Kidney tubule cell (primary cell): ENCODE results near the gene ETS1.

Experiments
- DNase-seq: peaks from one replicate; pipeline ENCODE4 v3.0.0-alpha.2; 2018; ENCODE audit warnings: low spot score

Gene ETS1

DNA sequence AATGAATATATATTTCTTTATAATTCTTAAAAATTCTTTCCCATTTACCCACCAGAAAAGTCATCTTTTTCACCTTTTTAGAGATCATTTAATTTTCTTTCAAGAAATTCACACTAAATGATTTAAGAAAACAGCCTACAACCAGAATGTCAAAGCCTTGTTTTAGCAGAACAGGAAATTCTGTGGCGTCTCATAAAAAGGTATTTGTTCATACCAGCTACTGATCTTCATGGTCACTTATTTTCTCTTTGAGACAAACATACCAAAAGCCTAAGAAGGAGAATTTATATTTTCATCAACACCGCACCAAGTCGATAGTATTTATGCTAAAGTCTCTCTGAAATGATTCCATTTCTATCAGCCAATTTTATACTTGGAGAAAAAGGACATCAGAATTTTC is 105.3 kb downstream of the ETS1 start:
- no peak for DNase-seq

DNA sequence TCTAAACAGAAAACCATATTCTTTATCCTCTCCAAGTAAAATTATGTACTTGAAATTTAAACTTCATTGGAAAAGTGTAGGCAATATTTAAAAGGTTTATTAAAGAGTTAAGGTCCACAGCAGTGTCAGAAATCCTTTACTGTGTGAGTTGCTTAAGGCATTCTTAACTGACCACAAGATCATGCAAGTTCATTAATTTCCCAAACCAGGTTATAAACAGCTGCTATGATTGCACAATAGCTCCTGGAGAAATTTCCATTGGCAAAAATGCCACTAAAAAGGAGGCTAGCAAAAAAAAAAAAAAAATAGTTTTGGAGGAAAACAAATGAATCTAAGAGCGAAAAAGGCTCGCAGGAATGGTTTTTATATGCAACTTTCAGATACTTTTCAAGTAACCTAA is 106.2 kb downstream of the ETS1 start:
- no peak for DNase-seq

GRCh38 chr11:128480665-128481064 is 106.7 kb downstream of the ETS1 start:
- no peak for DNase-seq

GRCh38 chr11:128480066-128480465 is 107.3 kb downstream of the ETS1 start:
- no peak for DNase-seq

GRCh38 chr11:128479144-128479543 is 108.2 kb downstream of the ETS1 start:
- no peak for DNase-seq

GRCh38 chr11:128478305-128478704 is 109.1 kb downstream of the ETS1 start:
- DNase-seq: no peak

GRCh38 chr11:128477811-128478210 is 109.5 kb downstream of the ETS1 start:
- no peak for DNase-seq

DNA sequence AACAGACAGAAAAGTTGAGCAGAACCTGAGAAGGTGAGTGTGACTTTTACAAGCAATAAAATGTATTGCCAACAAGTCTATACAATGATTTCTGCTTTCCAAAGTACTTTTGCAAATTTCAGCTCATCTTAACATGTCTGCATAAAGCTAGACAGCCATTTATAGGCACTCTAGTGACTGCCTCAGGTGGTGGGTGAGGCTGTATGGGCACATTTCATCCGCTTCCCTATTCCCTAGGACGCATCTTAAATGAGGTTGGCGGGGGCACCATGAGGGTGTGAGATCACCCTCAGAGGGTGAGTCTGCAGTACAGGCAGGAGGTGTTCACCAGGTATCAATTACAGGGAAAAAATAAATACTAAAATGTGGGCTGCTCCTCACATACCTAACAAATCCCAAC is 110.1 kb downstream of the ETS1 start:
- no peak for DNase-seq

GRCh38 chr11:128476729-128477128 is 110.6 kb downstream of the ETS1 start:
- DNase-seq: no peak

- DNase-seq: no peak
Measured at GRCh38 chr11:128476049-128476448, 111.3 kb downstream of the ETS1 start.

DNA sequence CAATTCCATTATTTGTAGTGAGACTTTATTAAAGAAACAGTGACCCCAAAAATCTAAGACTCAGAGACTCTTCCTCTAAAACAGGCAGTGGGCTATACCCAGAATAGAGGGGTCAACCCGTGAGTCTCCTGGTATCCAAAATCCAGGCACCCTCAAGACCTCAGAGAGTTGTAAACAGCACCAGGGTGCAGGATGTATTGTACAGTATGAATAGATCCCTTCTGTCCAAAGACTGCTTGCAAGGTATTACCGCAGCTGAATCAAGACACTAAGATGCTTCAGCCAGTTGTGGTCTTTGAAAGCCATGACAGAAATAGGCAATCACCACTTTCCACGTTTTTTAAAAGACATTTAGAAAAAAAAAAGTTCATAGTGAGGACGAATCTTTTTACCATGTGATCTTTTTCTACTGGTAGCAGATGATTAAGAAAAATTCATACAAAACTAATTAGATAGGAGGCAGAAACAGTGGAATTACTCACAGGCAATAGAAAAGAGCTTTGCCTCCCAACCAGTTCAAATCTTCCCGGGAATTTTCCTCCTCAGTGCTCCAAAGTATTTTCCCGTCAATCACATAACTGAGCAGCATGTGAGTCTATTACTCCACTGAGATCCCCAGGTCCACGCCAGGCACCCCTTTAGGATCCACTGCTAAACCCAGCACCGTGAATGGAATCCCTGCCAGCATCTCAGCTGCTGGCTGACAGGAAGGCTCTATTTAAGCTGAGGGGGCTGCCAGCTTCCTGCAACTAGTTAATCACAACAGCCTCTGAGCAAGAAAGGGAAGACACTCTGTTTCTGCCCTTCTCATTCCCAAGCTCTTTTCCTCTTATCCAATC is 113.1 kb downstream of the ETS1 start:
- no peak for DNase-seq

- DNase-seq: no peak
Measured at GRCh38 chr11:128473636-128474035, 113.7 kb downstream of the ETS1 start.

DNA sequence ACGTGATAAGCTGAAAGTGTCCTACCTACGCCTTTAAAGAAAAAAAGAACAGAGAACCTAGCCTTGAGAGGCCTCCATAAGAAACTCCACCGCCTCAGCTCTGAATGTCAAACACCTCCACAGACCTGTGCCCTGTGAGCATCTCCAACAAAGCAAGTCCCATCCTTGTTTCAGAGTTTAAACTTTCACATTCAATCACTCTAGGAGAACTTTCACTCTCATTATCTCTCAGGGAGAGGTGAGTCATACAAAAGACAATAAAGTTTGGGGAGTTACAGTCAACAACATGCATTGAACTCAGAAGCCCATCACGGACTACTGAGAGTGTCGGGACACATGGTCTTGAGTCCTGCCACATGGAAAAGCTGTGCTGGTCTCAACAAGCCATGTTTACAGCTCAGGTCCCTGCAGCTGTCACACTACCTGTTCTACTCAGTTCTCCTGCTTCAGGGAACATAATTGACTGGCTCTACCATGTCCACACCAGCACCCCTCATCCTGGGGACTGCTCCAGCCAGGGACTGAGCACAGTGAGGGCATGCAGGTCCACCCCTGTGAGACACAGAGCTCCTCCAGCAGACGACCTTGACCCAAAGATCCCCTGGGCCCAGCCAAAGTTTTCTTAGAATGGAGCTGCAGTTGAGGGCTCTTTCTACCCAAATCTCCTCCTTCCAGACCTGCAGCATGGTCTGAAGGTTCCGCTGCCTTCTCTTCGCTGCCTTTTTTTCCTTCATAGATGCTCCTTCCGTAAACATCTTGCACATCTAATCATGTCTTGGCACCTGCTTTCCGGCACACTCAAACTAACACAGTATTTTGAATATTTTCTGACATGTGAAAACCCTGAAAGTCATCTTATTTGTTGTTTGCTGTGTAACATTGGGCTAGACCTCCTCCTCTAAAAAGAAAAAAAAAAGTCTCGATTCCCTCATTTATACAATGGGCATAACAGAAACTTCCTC is 114.9 kb downstream of the ETS1 start:
- peak; percentile 54 for DNase-seq

DNA sequence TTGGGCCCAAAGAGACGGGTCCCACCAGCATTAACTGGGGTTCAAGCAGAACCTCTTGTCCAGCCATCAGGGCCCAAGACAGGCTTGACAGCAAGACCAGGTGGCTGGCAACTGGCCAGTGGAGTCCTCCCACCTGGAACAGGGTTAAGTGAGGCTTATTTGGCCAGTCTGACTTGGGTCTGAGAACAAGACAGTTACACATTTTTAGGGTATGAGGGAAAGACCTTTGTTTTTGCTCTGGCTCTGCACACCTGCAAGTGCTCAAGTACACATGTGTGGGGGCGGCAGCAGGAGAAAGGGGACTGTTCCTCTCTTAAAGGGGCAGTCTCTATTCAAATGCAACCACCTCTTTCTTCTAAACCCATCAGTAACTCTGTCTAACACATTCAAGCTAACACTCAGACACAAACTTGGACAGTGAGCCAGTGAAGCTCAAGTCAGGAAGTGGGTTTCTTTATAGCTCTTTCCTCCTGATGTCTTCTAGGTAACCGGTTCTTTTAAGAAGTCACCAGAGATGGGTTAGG is 116.2 kb downstream of the ETS1 start:
- DNase-seq: no peak

GRCh38 chr11:128470081-128470480 is 117.3 kb downstream of the ETS1 start:
- no peak for DNase-seq

DNA sequence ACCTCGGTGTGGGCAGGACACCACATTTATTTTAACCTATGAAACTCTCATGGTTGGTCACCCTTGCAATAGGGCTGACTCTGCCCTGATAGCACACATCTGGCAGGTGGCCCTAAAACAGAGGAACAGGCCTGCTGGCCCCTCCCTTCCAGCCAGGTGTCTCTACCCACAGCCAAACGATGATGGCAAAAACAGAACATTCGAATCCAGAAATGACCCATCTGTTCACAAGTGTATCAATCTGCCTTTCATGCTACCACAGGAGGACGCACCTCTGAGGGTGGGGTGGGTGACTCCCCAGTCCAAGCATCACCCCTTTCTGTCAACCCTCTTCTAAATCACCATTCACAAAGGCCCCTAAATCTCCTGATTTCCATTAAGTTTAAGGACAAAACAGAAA is 118.1 kb downstream of the ETS1 start:
- DNase-seq: no peak

DNA sequence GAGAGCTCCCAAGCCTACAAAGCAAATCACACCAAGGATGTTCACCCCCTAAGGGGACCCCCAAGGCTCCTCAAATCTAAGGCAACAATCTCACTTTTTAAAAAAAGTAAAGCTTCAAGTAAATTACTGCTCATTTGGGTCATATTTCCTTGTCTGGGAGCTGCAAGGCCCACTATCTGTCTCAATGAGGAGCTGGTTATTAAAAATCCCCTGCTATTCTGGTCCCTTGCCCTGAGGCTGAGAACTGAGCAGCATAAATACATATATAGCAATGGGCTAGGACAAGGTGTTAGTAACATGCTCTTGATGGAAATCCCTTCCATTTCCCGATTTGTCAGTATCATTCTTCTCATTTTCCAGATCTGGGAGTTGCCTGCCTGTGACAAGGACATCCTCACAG is 119.2 kb downstream of the ETS1 start:
- no peak for DNase-seq

- peak; percentile 100 for DNase-seq
Measured at GRCh38 chr11:128467610-128468041, 119.7 kb downstream of the ETS1 start.

- no peak for DNase-seq
Measured at GRCh38 chr11:128467041-128467440, 120.3 kb downstream of the ETS1 start.

- no peak for DNase-seq
Measured at GRCh38 chr11:128465946-128466705, 121.2 kb downstream of the ETS1 start.

DNA sequence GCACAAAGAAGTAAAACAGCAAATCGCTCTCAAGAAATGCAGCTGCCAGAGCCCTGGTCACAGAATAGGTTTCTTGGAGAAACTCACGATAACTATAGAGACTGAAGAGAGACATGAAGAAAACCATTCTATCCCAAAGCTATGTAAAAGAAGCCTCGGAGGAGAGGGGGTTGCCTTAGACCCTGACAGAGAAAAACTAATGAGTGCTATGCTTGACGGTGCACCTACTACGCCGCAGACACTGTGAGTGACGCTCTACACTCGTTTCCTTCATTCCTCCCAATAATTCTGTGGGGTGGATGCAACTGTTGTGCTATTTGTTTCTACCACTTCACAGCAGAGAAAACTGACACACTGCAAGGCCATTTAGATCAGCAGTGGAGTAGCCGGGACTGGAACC is 121.8 kb downstream of the ETS1 start:
- DNase-seq: no peak

GRCh38 chr11:128464878-128465450 is 122.4 kb downstream of the ETS1 start:
- DNase-seq: no peak
